GM21825 (cell line): ENCODE data around the gene KIR2DL1.
"Not testable (repeated sequence)": the region's sequence is repeated elsewhere in the genome, so short reads cannot be mapped to it uniquely, and the experiment has no call there.

Experiments used
- ATAC-seq: cut with Tn5 transposase; IDR thresholded peaks from one replicate; pipeline ENCODE4 v1.9.1; 2021; ENCODE audit warnings: mild to moderate bottlenecking, moderate library complexity; ENCODE audit not compliant: unreplicated experiment

Gene KIR2DL1

GRCh38 chr19:54769646-54770045 is at the start of gene KIR2DL1:
KIR2DL1 (plus strand) TSS chr19:54769793; CDS start chr19:54769851, 58 bp downstream.
- ATAC-seq, result not testable (repeated sequence)

- no peak for ATAC-seq
Measured at GRCh38 chr19:54724142-54724541, 45.5 kb upstream of the KIR2DL1 start, which contains the start of gene KIR3DL3. KIR3DL3 (plus strand) TSS chr19:54724442; CDS start chr19:54724497, 55 bp downstream.

GRCh38 chr19:54724644-54725043 is 44.9 kb upstream of the KIR2DL1 start:
- ATAC-seq, result no peak

- no peak for ATAC-seq
Measured at GRCh38 chr19:54725321-54725720, 44.3 kb upstream of the KIR2DL1 start.

- no peak for ATAC-seq
Measured at GRCh38 chr19:54727562-54727961, 42.0 kb upstream of the KIR2DL1 start.

- no peak for ATAC-seq
Measured at GRCh38 chr19:54728167-54728566, 41.4 kb upstream of the KIR2DL1 start.

- ATAC-seq, result no peak
Measured at GRCh38 chr19:54729416-54730188, 40.0 kb upstream of the KIR2DL1 start.

- ATAC-seq, result no peak
Measured at GRCh38 chr19:54731191-54731590, 38.4 kb upstream of the KIR2DL1 start.

- ATAC-seq, result not testable (repeated sequence)
Measured at GRCh38 chr19:54738306-54738705, 31.3 kb upstream of the KIR2DL1 start, which contains the start of gene KIR2DL3. KIR2DL3 (plus strand) TSS chr19:54738513; CDS start chr19:54738546, 33 bp downstream.

GRCh38 chr19:54738715-54739114 is 30.9 kb upstream of the KIR2DL1 start:
- no peak for ATAC-seq

- no peak for ATAC-seq
Measured at GRCh38 chr19:54739587-54740497, 29.8 kb upstream of the KIR2DL1 start.

- not testable (repeated sequence) for ATAC-seq
Measured at GRCh38 chr19:54741950-54742349, 27.6 kb upstream of the KIR2DL1 start.

- ATAC-seq, result not testable (repeated sequence)
Measured at GRCh38 chr19:54744080-54744479, 25.5 kb upstream of the KIR2DL1 start.

GRCh38 chr19:54747614-54748322 is 21.8 kb upstream of the KIR2DL1 start:
- ATAC-seq, result not testable (repeated sequence)

- not testable (repeated sequence) for ATAC-seq
Measured at GRCh38 chr19:54750276-54750675, 19.3 kb upstream of the KIR2DL1 start.

- ATAC-seq, result not testable (repeated sequence)
Measured at GRCh38 chr19:54756204-54757110, 13.1 kb upstream of the KIR2DL1 start.

GRCh38 chr19:54758577-54758976 is 11.0 kb upstream of the KIR2DL1 start:
- ATAC-seq, result not testable (repeated sequence)

GRCh38 chr19:54764219-54764618 is 5.4 kb upstream of the KIR2DL1 start:
- not testable (repeated sequence) for ATAC-seq

- ATAC-seq, result not testable (repeated sequence)
Measured at GRCh38 chr19:54766464-54766863, 3.1 kb upstream of the KIR2DL1 start.

- ATAC-seq, result not testable (repeated sequence)
Measured at GRCh38 chr19:54770511-54770910, 918 bp downstream of the KIR2DL1 start.
